NCI-H460 (cell line): ENCODE results near the gene TMEM135. TPM values are rescaled to one million over a fixed set of nuclear protein-coding genes. Genes with fewer than 3 reads are reported as not detected.
"Not testable (repeated sequence)": the region's sequence is repeated elsewhere in the genome, so short reads cannot be mapped to it uniquely, and the experiment has no call there.

Experiments
- DNase-seq: peaks from one replicate; pipeline ENCODE4 v3.0.0-alpha.2; 2016; ENCODE audit warnings: low read depth; ENCODE audit errors: extremely low read depth
- total RNA-seq: library from RNA; depleted of rRNA; stranded (reverse); fragments of >200 nt; shearing (Covaris generic); gene quantifications from 2 replicates; pipeline ENCODE4 v1.2.3, GENCODE V29; 2014

TMEM135 gene
- total RNA-seq, 1 experiment from 2014 or later: 20.8 TPM

GRCh38 chr11:87020336-87020735, 17.4 kb upstream of the TMEM135 start:
- no peak for DNase-seq

- no peak for DNase-seq
Observed at GRCh38 chr11:87020764-87021365, 16.9 kb upstream of the TMEM135 start.

GRCh38 chr11:87022254-87022653, 15.5 kb upstream of the TMEM135 start:
- no peak for DNase-seq

GRCh38 chr11:87022738-87023137, 15.0 kb upstream of the TMEM135 start:
- no peak for DNase-seq

GRCh38 chr11:87026415-87026814, 11.3 kb upstream of the TMEM135 start:
- DNase-seq: not testable (repeated sequence)

- no peak for DNase-seq
Observed at GRCh38 chr11:87030458-87031054, 7.2 kb upstream of the TMEM135 start.

GRCh38 chr11:87031433-87032170, 6.1 kb upstream of the TMEM135 start:
- no peak for DNase-seq

- no peak for DNase-seq
Observed at GRCh38 chr11:87033561-87033960, 4.2 kb upstream of the TMEM135 start.

GRCh38 chr11:87035976-87036583, 1.7 kb upstream of the TMEM135 start:
- no peak for DNase-seq

- no peak for DNase-seq
Observed at GRCh38 chr11:87036756-87037449, 831 bp upstream of the TMEM135 start.

- DNase-seq: no peak
Observed at GRCh38 chr11:87038235-87038977, 672 bp downstream of the TMEM135 start.

GRCh38 chr11:87039371-87039770, 1.6 kb downstream of the TMEM135 start:
- DNase-seq: no peak

GRCh38 chr11:87043894-87044293, 6.2 kb downstream of the TMEM135 start:
- no peak for DNase-seq

- DNase-seq: no peak
Observed at GRCh38 chr11:87046824-87047223, 9.1 kb downstream of the TMEM135 start.

GRCh38 chr11:87056091-87056490, 18.4 kb downstream of the TMEM135 start:
- no peak for DNase-seq

- no peak for DNase-seq
Observed at GRCh38 chr11:87057749-87058148, 20.0 kb downstream of the TMEM135 start.

GRCh38 chr11:87059596-87060390, 22.1 kb downstream of the TMEM135 start:
- DNase-seq: no peak

- no peak for DNase-seq
Observed at GRCh38 chr11:87061766-87062165, 24.0 kb downstream of the TMEM135 start.

GRCh38 chr11:87063982-87064381, 26.2 kb downstream of the TMEM135 start:
- DNase-seq: no peak
